Bronchial epithelial cell (primary cell): ENCODE data around the gene LMLN. TPM values are rescaled to one million over a fixed set of nuclear protein-coding genes. Genes with fewer than 3 reads are reported as not detected.
"Not testable (repeated sequence)": the region's sequence is repeated elsewhere in the genome, so short reads cannot be mapped to it uniquely, and the experiment has no call there.

Experiments used
- DNase-seq: peaks from one replicate; pipeline ENCODE4 v3.0.0-alpha.2; 2010; ENCODE audit warnings: low read depth
- FAIRE-seq: peaks from 2 replicates; lab custom pipeline; 2011; peaks lifted over from hg19 to GRCh38; lab: Jason Lieb, UNC
- H3K27me3 ChIP-seq: 2 replicates; pipeline ENCODE4 v1.5.1; 2011; ENCODE audit warnings: low read length; ENCODE audit not compliant: control insufficient read depth, insufficient read depth
- H3K36me3 ChIP-seq: 2 replicates; pipeline ENCODE4 v1.5.1; 2011; ENCODE audit warnings: low read length; ENCODE audit not compliant: control insufficient read depth, insufficient read depth
- H3K4me3 ChIP-seq: 2 replicates; pipeline ENCODE4 v1.5.1; 2011; ENCODE audit warnings: mild to moderate bottlenecking, low read depth, low read length, control low read depth
- CTCF ChIP-seq: IDR thresholded peaks from 2 replicates; pipeline ENCODE4 v1.5.1; 2011; ENCODE audit warnings: mild to moderate bottlenecking, moderate library complexity, low read length, control low read depth, inconsistent platforms; ENCODE audit not compliant: insufficient read depth, severe bottlenecking
- total RNA-seq: library from RNA; depleted of rRNA; stranded (reverse); fragments of >200 nt; gene quantifications from 2 replicates; pipeline ENCODE4 v1.2.1, GENCODE V29; 2014

LMLN gene
- total RNA-seq, 1 donor from 2014 or later = 3.9 TPM

- Histone ChIP-seq H3K36me3 (no peaks in the 10 kb centered on the region), H3K27me3 (no peaks in the 10 kb centered on the region), H3K4me3 (no peak overlapping the region)
- DNase-seq (no peak), FAIRE-seq (no peak)
- no peak for TF ChIP-seq CTCF
Measured at GRCh38 chr3:198032039-198032936, 72.3 kb downstream of the LMLN start.

GRCh38 chr3:198043119-198043518 is 83.1 kb downstream of the LMLN start:
- no peak for FAIRE-seq
- no peaks in the 10 kb centered on the region for H3K27me3 ChIP-seq
- H3K4me3 ChIP-seq = no peak overlapping the region
- no peak for DNase-seq
- H3K36me3 ChIP-seq = no peaks in the 10 kb centered on the region
- no peak for TF ChIP-seq CTCF

GRCh38 chr3:198046120-198046857 is 86.3 kb downstream of the LMLN start:
- DNase-seq (no peak), FAIRE-seq (no peak)
- Histone ChIP-seq H3K4me3 (no peak overlapping the region), H3K27me3 (no peaks in the 10 kb centered on the region), H3K36me3 (no peaks in the 10 kb centered on the region)
- no peak for TF ChIP-seq CTCF

- Histone ChIP-seq H3K4me3 (no peak overlapping the region), H3K27me3 (no peaks in the 10 kb centered on the region), H3K36me3 (no peaks in the 10 kb centered on the region)
- FAIRE-seq (no peak), DNase-seq (no peak)
- TF ChIP-seq CTCF = no peak
Measured at GRCh38 chr3:198048445-198048844, 88.4 kb downstream of the LMLN start.

- no peak overlapping the region for H3K4me3 ChIP-seq
- H3K36me3 ChIP-seq = no peaks in the 10 kb centered on the region
- DNase-seq = no peak
- FAIRE-seq = peak; percentile 58
- TF ChIP-seq CTCF = no peak
- no peaks in the 10 kb centered on the region for H3K27me3 ChIP-seq
Measured at GRCh38 chr3:198051836-198052235, 91.8 kb downstream of the LMLN start.

GRCh38 chr3:198053462-198053861 is 93.4 kb downstream of the LMLN start:
- FAIRE-seq, H3K36me3 ChIP-seq, H3K4me3 ChIP-seq, DNase-seq, H3K27me3 ChIP-seq: not testable (repeated sequence)
